Measurements from ENCODE around the gene MPP7.

Gene MPP7

GRCh38 chr10:28281726-28282315 lies 21.0 kb downstream of the MPP7 start:
- Histone ChIP-seq H3K27me3 (ENCODE audit: insufficient read depth, poor library complexity, severe bottlenecking) (no peaks in the 10 kb centered on the region), H3K27ac (replicated peaks) (no peak overlapping the region), H3K4me3 (replicated peaks; ENCODE audit: insufficient read depth, low read length) (no peak overlapping the region)
- TF ChIP-seq CTCF (IDR thresholded peaks at IDR 0.05; ENCODE audit: insufficient read depth, low read length) (no peak), REST (IDR thresholded peaks at IDR 0.05; ENCODE audit: insufficient replicate concordance, low read depth) (no peak), POLR2AphosphoS5 (IDR thresholded peaks at IDR 0.05; ENCODE audit: low read depth) (no peak), GABPA (IDR thresholded peaks at IDR 0.05; ENCODE audit: low read depth) (no peak), SPI1 (IDR thresholded peaks at IDR 0.05; ENCODE audit: borderline replicate concordance, low read depth) (no peak)
- no peak for DNase-seq (ENCODE audit: low read depth in 1 of 2, low spot score in 1 of 2)

GRCh38 chr10:28280652-28281051 lies 22.2 kb downstream of the MPP7 start:
- no peak for DNase-seq (ENCODE audit: low read depth in 1 of 2, low spot score in 1 of 2)
- TF ChIP-seq POLR2AphosphoS5 (IDR thresholded peaks at IDR 0.05; ENCODE audit: low read depth) = no peak
- TF ChIP-seq REST (IDR thresholded peaks at IDR 0.05; ENCODE audit: insufficient replicate concordance, low read depth) = no peak
- TF ChIP-seq GABPA (IDR thresholded peaks at IDR 0.05; ENCODE audit: low read depth) = no peak
- no peak for TF ChIP-seq CTCF (IDR thresholded peaks at IDR 0.05; ENCODE audit: insufficient read depth, low read length)
- TF ChIP-seq SPI1 (IDR thresholded peaks at IDR 0.05; ENCODE audit: borderline replicate concordance, low read depth) = no peak
- Histone ChIP-seq H3K4me3 (replicated peaks; ENCODE audit: insufficient read depth, low read length) (no peak overlapping the region), H3K27ac (replicated peaks) (no peak overlapping the region), H3K27me3 (ENCODE audit: insufficient read depth, poor library complexity, severe bottlenecking) (no peaks in the 10 kb centered on the region)

- TF ChIP-seq CTCF (IDR thresholded peaks at IDR 0.05; ENCODE audit: insufficient read depth, low read length) (no peak), REST (IDR thresholded peaks at IDR 0.05; ENCODE audit: insufficient replicate concordance, low read depth) (no peak), GABPA (IDR thresholded peaks at IDR 0.05; ENCODE audit: low read depth) (no peak), SPI1 (IDR thresholded peaks at IDR 0.05; ENCODE audit: borderline replicate concordance, low read depth) (no peak), POLR2AphosphoS5 (IDR thresholded peaks at IDR 0.05; ENCODE audit: low read depth) (no peak)
- Histone ChIP-seq H3K27me3 (ENCODE audit: insufficient read depth, poor library complexity, severe bottlenecking) (no peaks in the 10 kb centered on the region), H3K27ac (replicated peaks) (no peak overlapping the region), H3K4me3 (replicated peaks; ENCODE audit: insufficient read depth, low read length) (no peak overlapping the region)
- no peak for DNase-seq (ENCODE audit: low read depth in 1 of 2, low spot score in 1 of 2)
Observed at GRCh38 chr10:28279878-28280277, 23.0 kb downstream of the MPP7 start.

All from HL-60 (cell line).